ENCODE measurements around the gene CAMK2D.
"Not testable (repeated sequence)": the region's sequence is repeated elsewhere in the genome, so short reads cannot be mapped to it uniquely, and the experiment has no call there.

CAMK2D gene

GRCh38 chr4:113761620-113762185 is at the start of gene CAMK2D:
CAMK2D (minus strand) TSS chr4:113761738; CDS start chr4:113761068, 670 bp downstream.
- H3K4me1 ChIP-seq (ENCODE audit: control insufficient read depth, insufficient read depth, low read length) = peaks cover 2% of the 10 kb centered on the region; the same call in 1 of the 2 replicates
- H3K9me3 ChIP-seq (ENCODE audit: control insufficient read depth, insufficient read depth, low read length) = no peaks in the 10 kb centered on the region
- peak within 1 kb of the TSS; percentile 60; the same call in 1 of the 2 replicates for H3K4me3 ChIP-seq (ENCODE audit: low read length)
- no peaks in the 10 kb centered on the region for H3K36me3 ChIP-seq (ENCODE audit: control insufficient read depth, insufficient read depth, low read length)
- no peak within 1 kb of the TSS for H3K27ac ChIP-seq (ENCODE audit: low read length)
- peaks cover 3% of the 10 kb centered on the region; the same call in 1 of the 2 replicates for H3K27me3 ChIP-seq (ENCODE audit: control insufficient read depth, insufficient read depth, low read length)
- no peak for DNase-seq (ENCODE audit: low read depth, low spot score)
- no CpG with 5 or more reads among the region's 50 CpGs for WGBS (ENCODE audit: insufficient coverage, insufficient read length)

GRCh38 chr4:113810906-113811305 is 49.4 kb upstream of the CAMK2D start:
- no CpG with 5 or more reads among the region's 2 CpGs for WGBS (ENCODE audit: insufficient coverage, insufficient read length)
- Histone ChIP-seq H3K9me3 (ENCODE audit: control insufficient read depth, insufficient read depth, low read length) (no peaks in the 10 kb centered on the region), H3K36me3 (ENCODE audit: control insufficient read depth, insufficient read depth, low read length) (no peaks in the 10 kb centered on the region), H3K27me3 (ENCODE audit: control insufficient read depth, insufficient read depth, low read length) (no peaks in the 10 kb centered on the region), H3K4me1 (ENCODE audit: control insufficient read depth, insufficient read depth, low read length) (no peaks in the 10 kb centered on the region), H3K27ac (ENCODE audit: low read length) (no peak overlapping the region), H3K4me3 (ENCODE audit: low read length) (no peak overlapping the region)
- DNase-seq (ENCODE audit: low read depth, low spot score) = no peak

DNA sequence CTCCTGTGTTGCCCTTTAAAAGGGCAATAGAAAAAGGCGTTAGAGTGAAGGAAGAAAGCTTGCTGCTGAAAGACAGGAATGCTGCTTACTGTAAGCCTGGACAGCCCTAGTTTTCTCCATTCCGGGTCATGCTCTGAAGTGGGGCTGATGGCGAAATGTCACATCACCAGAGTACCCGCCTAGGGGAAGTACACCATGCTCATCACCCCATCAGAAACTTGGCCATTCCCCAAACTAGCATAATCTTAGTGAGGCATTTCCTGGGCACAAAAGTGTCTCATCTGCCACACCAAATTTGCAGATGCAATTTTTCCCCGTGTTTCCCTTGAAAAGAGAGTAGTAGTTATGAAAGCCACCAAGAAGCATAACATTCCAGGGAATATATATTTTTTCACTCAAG is 47.8 kb upstream of the CAMK2D start:
- WGBS (ENCODE audit: insufficient coverage, insufficient read length) = no CpG with 5 or more reads among the region's 5 CpGs
- H3K27me3 ChIP-seq (ENCODE audit: control insufficient read depth, insufficient read depth, low read length) = no peaks in the 10 kb centered on the region
- no peak overlapping the region for H3K4me3 ChIP-seq (ENCODE audit: low read length)
- DNase-seq (ENCODE audit: low read depth, low spot score) = no peak
- no peaks in the 10 kb centered on the region for H3K36me3 ChIP-seq (ENCODE audit: control insufficient read depth, insufficient read depth, low read length)
- H3K9me3 ChIP-seq (ENCODE audit: control insufficient read depth, insufficient read depth, low read length) = no peaks in the 10 kb centered on the region
- no peaks in the 10 kb centered on the region for H3K4me1 ChIP-seq (ENCODE audit: control insufficient read depth, insufficient read depth, low read length)
- H3K27ac ChIP-seq (ENCODE audit: low read length) = no peak overlapping the region

GRCh38 chr4:113806850-113807249 is 45.3 kb upstream of the CAMK2D start:
- H3K27me3 ChIP-seq (ENCODE audit: control insufficient read depth, insufficient read depth, low read length) = no peaks in the 10 kb centered on the region
- no peaks in the 10 kb centered on the region for H3K36me3 ChIP-seq (ENCODE audit: control insufficient read depth, insufficient read depth, low read length)
- H3K4me3 ChIP-seq (ENCODE audit: low read length) = no peak overlapping the region
- H3K4me1 ChIP-seq (ENCODE audit: control insufficient read depth, insufficient read depth, low read length) = no peaks in the 10 kb centered on the region
- H3K9me3 ChIP-seq (ENCODE audit: control insufficient read depth, insufficient read depth, low read length) = no peaks in the 10 kb centered on the region
- DNase-seq (ENCODE audit: low read depth, low spot score) = no peak
- H3K27ac ChIP-seq (ENCODE audit: low read length) = no peak overlapping the region

DNA sequence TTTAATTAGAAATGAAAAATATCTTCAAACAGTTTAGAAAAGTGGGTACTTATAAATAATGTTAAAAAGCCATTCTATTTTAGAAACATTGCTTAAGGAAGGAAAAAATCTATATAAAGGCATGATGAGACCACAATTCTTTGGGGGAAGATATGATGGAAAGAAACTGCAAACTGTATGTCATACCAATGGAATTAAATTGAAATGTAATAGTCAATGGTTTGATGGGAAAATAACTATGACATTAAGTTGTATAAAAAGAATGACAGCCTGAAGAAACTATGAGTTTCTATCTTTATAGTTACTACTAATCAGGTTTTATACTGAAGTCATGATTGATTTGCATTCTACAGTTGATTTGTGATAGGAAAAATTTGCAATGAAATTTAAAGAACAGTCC is 40.3 kb upstream of the CAMK2D start:
- Histone ChIP-seq H3K36me3 (ENCODE audit: control insufficient read depth, insufficient read depth, low read length) (no peaks in the 10 kb centered on the region), H3K27ac (ENCODE audit: low read length) (no peak overlapping the region), H3K4me3 (ENCODE audit: low read length) (no peak overlapping the region), H3K9me3 (ENCODE audit: control insufficient read depth, insufficient read depth, low read length) (no peaks in the 10 kb centered on the region), H3K27me3 (ENCODE audit: control insufficient read depth, insufficient read depth, low read length) (no peaks in the 10 kb centered on the region), H3K4me1 (ENCODE audit: control insufficient read depth, insufficient read depth, low read length) (no peaks in the 10 kb centered on the region)
- DNase-seq (ENCODE audit: low read depth, low spot score) = no peak

GRCh38 chr4:113796381-113796780 is 34.8 kb upstream of the CAMK2D start:
- H3K27ac ChIP-seq (ENCODE audit: low read length); H3K4me3 ChIP-seq (ENCODE audit: low read length); H3K36me3 ChIP-seq (ENCODE audit: control insufficient read depth, insufficient read depth, low read length); DNase-seq (ENCODE audit: low read depth, low spot score); H3K27me3 ChIP-seq (ENCODE audit: control insufficient read depth, insufficient read depth, low read length); H3K4me1 ChIP-seq (ENCODE audit: control insufficient read depth, insufficient read depth, low read length); H3K9me3 ChIP-seq (ENCODE audit: control insufficient read depth, insufficient read depth, low read length): not testable (repeated sequence)
- WGBS (ENCODE audit: insufficient coverage, insufficient read length) = no CpG with 5 or more reads among the region's 24 CpGs

DNA sequence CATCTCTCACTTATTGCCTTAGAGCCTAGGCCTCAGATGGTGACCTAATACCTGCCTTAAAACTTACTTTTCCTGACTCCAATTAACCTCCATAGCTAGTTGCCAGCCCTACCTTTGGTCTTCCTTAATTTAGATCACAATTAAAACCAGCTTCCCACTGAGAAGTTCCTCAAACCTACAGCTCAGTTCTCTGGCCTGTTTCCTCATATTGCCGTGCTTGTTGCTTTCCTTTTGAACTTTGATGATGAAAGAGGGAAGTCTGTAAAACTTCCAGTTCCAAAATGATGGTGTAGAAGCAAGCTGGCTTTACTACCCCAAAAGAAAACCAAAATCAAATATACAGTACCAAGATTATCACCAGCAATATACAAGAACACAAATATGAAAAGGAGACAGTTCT is 28.9 kb upstream of the CAMK2D start:
- Histone ChIP-seq H3K4me3 (ENCODE audit: low read length) (no peak overlapping the region), H3K27me3 (ENCODE audit: control insufficient read depth, insufficient read depth, low read length) (no peaks in the 10 kb centered on the region), H3K36me3 (ENCODE audit: control insufficient read depth, insufficient read depth, low read length) (no peaks in the 10 kb centered on the region), H3K4me1 (ENCODE audit: control insufficient read depth, insufficient read depth, low read length) (no peaks in the 10 kb centered on the region), H3K27ac (ENCODE audit: low read length) (no peak overlapping the region), H3K9me3 (ENCODE audit: control insufficient read depth, insufficient read depth, low read length) (no peaks in the 10 kb centered on the region)
- no peak for DNase-seq (ENCODE audit: low read depth, low spot score)
- WGBS (ENCODE audit: insufficient coverage, insufficient read length) = no CpG with 5 or more reads among the region's 1 CpG

DNA sequence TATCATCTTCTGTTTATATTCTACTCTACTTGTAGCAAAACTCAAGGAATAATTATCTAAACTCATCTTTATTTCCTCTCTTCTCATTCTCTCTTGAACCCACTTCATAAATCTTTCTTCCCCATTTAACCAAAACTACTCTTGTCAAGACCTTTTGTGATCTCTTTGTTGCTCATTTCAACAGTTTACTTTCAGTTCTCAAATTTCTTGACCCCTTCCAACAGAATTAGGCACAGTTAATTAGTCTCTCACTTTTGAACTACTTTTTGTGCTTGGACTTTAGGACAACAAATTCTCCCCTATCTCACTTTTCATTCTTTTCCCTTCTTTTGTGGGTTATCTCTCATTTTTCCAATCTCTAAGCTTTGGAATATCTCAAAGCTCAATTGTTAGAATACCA is 27.4 kb upstream of the CAMK2D start:
- Histone ChIP-seq H3K4me1 (ENCODE audit: control insufficient read depth, insufficient read depth, low read length) (no peaks in the 10 kb centered on the region), H3K9me3 (ENCODE audit: control insufficient read depth, insufficient read depth, low read length) (no peaks in the 10 kb centered on the region), H3K4me3 (ENCODE audit: low read length) (no peak overlapping the region), H3K36me3 (ENCODE audit: control insufficient read depth, insufficient read depth, low read length) (no peaks in the 10 kb centered on the region), H3K27me3 (ENCODE audit: control insufficient read depth, insufficient read depth, low read length) (no peaks in the 10 kb centered on the region), H3K27ac (ENCODE audit: low read length) (no peak overlapping the region)
- no peak for DNase-seq (ENCODE audit: low read depth, low spot score)

- Histone ChIP-seq H3K27ac (ENCODE audit: low read length) (no peak overlapping the region), H3K36me3 (ENCODE audit: control insufficient read depth, insufficient read depth, low read length) (no peaks in the 10 kb centered on the region), H3K4me3 (ENCODE audit: low read length) (no peak overlapping the region), H3K27me3 (ENCODE audit: control insufficient read depth, insufficient read depth, low read length) (no peaks in the 10 kb centered on the region), H3K9me3 (ENCODE audit: control insufficient read depth, insufficient read depth, low read length) (no peaks in the 10 kb centered on the region), H3K4me1 (ENCODE audit: control insufficient read depth, insufficient read depth, low read length) (no peaks in the 10 kb centered on the region)
- no CpG with 5 or more reads among the region's 2 CpGs for WGBS (ENCODE audit: insufficient coverage, insufficient read length)
- no peak for DNase-seq (ENCODE audit: low read depth, low spot score)
Observed at GRCh38 chr4:113785781-113786180, 24.2 kb upstream of the CAMK2D start.

- Histone ChIP-seq H3K36me3 (ENCODE audit: control insufficient read depth, insufficient read depth, low read length) (no peaks in the 10 kb centered on the region), H3K4me3 (ENCODE audit: low read length) (no peak overlapping the region), H3K27me3 (ENCODE audit: control insufficient read depth, insufficient read depth, low read length) (no peaks in the 10 kb centered on the region), H3K27ac (ENCODE audit: low read length) (no peak overlapping the region), H3K9me3 (ENCODE audit: control insufficient read depth, insufficient read depth, low read length) (no peaks in the 10 kb centered on the region), H3K4me1 (ENCODE audit: control insufficient read depth, insufficient read depth, low read length) (no peaks in the 10 kb centered on the region)
- no peak for DNase-seq (ENCODE audit: low read depth, low spot score)
- WGBS (ENCODE audit: insufficient coverage, insufficient read length) = no CpG with 5 or more reads among the region's 2 CpGs
Observed at GRCh38 chr4:113784497-113785250, 23.1 kb upstream of the CAMK2D start.

DNA sequence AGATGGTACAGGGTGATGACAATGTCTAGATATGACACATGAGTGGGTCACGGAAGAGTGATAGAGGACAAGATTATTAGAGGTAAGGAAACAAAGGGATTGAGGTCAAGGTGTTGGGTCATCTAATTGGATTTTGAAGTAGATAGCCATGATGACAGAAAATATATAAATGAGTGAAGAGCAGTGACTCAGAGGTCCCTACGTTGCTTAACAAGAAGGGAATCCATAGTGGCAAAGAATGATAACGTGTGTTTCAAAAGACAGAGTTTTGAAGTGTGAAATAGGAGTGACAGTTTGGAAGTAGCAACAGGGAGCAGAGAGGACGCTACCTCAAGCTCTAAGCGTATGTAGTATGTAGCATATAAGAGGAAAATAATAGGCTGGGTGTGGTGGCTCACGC is 22.2 kb upstream of the CAMK2D start:
- Histone ChIP-seq H3K4me3 (ENCODE audit: low read length) (no peak overlapping the region), H3K27me3 (ENCODE audit: control insufficient read depth, insufficient read depth, low read length) (no peaks in the 10 kb centered on the region), H3K9me3 (ENCODE audit: control insufficient read depth, insufficient read depth, low read length) (no peaks in the 10 kb centered on the region), H3K4me1 (ENCODE audit: control insufficient read depth, insufficient read depth, low read length) (no peaks in the 10 kb centered on the region), H3K36me3 (ENCODE audit: control insufficient read depth, insufficient read depth, low read length) (no peaks in the 10 kb centered on the region), H3K27ac (ENCODE audit: low read length) (no peak overlapping the region)
- DNase-seq (ENCODE audit: low read depth, low spot score) = no peak
- WGBS (ENCODE audit: insufficient coverage, insufficient read length) = no CpG with 5 or more reads among the region's 6 CpGs

Measured in iPS DF 6.9 (cell line).